ENCODE data around the gene TMEM178B.

GRCh38 chr7:141515941-141516340 is 442.1 kb downstream of the TMEM178B start:
- TF ChIP-seq HDAC2 (IDR thresholded peaks at IDR 0.05): no peak
- TF ChIP-seq JUNB (IDR thresholded peaks at IDR 0.05): no peak

All from A549 (cell line).